ENCODE results near the gene OTUD1. TPM values are rescaled to one million over a fixed set of nuclear protein-coding genes. Genes with fewer than 3 reads are reported as not detected.
"Not testable (repeated sequence)": the region's sequence is repeated elsewhere in the genome, so short reads cannot be mapped to it uniquely, and the experiment has no call there.

OTUD1 gene
- polyA plus RNA-seq: 10 to 100 TPM in 1 of 4 donors, 1 to 10 TPM in 3; 4.5 to 15.5 (median 5.4) TPM
- long read RNA-seq, donor 1, transcript OTUD1-201 (1 exons, 2,933 nt): major isoform, 71 of 71 reads
- long read RNA-seq, donor 1, partial matches to known transcripts: 0 of 71 reads
- long read RNA-seq, donor 1, other reads (novel, unspliced or antisense): 0 of 71 reads
- long read RNA-seq, donor 2, transcript OTUD1-201 (1 exons, 2,933 nt): major isoform, 15 of 15 reads
- long read RNA-seq, donor 2, partial matches to known transcripts: 0 of 15 reads
- long read RNA-seq, donor 2, other reads (novel, unspliced or antisense): 0 of 15 reads
- long read RNA-seq, donor 3, transcript OTUD1-201 (1 exons, 2,933 nt): major isoform, 30 of 30 reads
- long read RNA-seq, donor 3, partial matches to known transcripts: 0 of 30 reads
- long read RNA-seq, donor 3, other reads (novel, unspliced or antisense): 0 of 30 reads
- long read RNA-seq, donor 4, partial matches to known transcripts: 0 of 3 reads
- long read RNA-seq, donor 4, other reads (novel, unspliced or antisense): 0 of 3 reads
- long read RNA-seq, donor 5, transcript OTUD1-201 (1 exons, 2,933 nt): major isoform, 5 of 5 reads
- long read RNA-seq, donor 5, partial matches to known transcripts: 0 of 5 reads
- long read RNA-seq, donor 5, other reads (novel, unspliced or antisense): 0 of 5 reads
- long read RNA-seq, donor 6, transcript OTUD1-201 (1 exons, 2,933 nt): major isoform, 42 of 42 reads
- long read RNA-seq, donor 6, partial matches to known transcripts: 0 of 42 reads
- long read RNA-seq, donor 6, other reads (novel, unspliced or antisense): 0 of 42 reads
- long read RNA-seq, donor 7: 0 reads
- long read RNA-seq, donor 8, transcript OTUD1-201 (1 exons, 2,933 nt): major isoform, 7 of 7 reads
- long read RNA-seq, donor 8, partial matches to known transcripts: 0 of 7 reads
- long read RNA-seq, donor 8, other reads (novel, unspliced or antisense): 0 of 7 reads
- long read RNA-seq, donor 9, transcript OTUD1-201 (1 exons, 2,933 nt): major isoform, 8 of 8 reads
- long read RNA-seq, donor 9, partial matches to known transcripts: 0 of 8 reads
- long read RNA-seq, donor 9, other reads (novel, unspliced or antisense): 0 of 8 reads
- long read RNA-seq, donor 10, transcript OTUD1-201 (1 exons, 2,933 nt): major isoform, 41 of 41 reads
- long read RNA-seq, donor 10, partial matches to known transcripts: 0 of 41 reads
- long read RNA-seq, donor 10, other reads (novel, unspliced or antisense): 0 of 41 reads

GRCh38 chr10:23438547-23439451 lies at the start of gene OTUD1:
Gene OTUD1, plus strand, starts transcription at chr10:23439075. Its CDS starts 383 bp downstream, at chr10:23439458.
- peaks cover 0 to 4% (median 2%) of the 10 kb centered on the region in 3 donors for H3K36me3 ChIP-seq (ENCODE audit: control insufficient read depth in 3 of 3, insufficient read depth in 2 of 3, low read depth in 1 of 3, low read length in 3 of 3)
- H3K4me1 ChIP-seq (ENCODE audit: control insufficient read depth in 3 of 3, insufficient read depth in 2 of 3, low read depth in 1 of 3, low read length in 2 of 3): peaks cover 0 to 11% (median 4%) of the 10 kb centered on the region in 3 donors
- DNase-seq: peak; percentile 93 to 98
- FAIRE-seq: no peak
- no peaks in the 10 kb centered on the region for H3K27me3 ChIP-seq (ENCODE audit: control insufficient read depth in 3 of 3, insufficient read depth in 3 of 3, low read length in 3 of 3)
- peak within 1 kb of the TSS; percentile 57 to 96 (median 88) for H3K4me3 ChIP-seq (ENCODE audit: low read depth in 1 of 3, low read length in 3 of 3)
- H3K27ac ChIP-seq (ENCODE audit: low read depth in 1 of 3, low read length in 2 of 3): peak within 1 kb of the TSS; percentile 84 to 97 (median 93)
- H3K9me3 ChIP-seq (ENCODE audit: control insufficient read depth in 2 of 2, insufficient read depth in 1 of 2, low read depth in 1 of 2, low read length in 1 of 2): no peaks in the 10 kb centered on the region
- WGBS, 3 donors: 1% methylated on average over 47 to 115 of the region's 115 CpGs

- not testable (repeated sequence) for H3K27me3 ChIP-seq (ENCODE audit: control insufficient read depth in 3 of 3, insufficient read depth in 3 of 3, low read length in 3 of 3); FAIRE-seq; H3K4me3 ChIP-seq (ENCODE audit: low read depth in 1 of 3, low read length in 3 of 3); H3K4me1 ChIP-seq (ENCODE audit: control insufficient read depth in 3 of 3, insufficient read depth in 2 of 3, low read depth in 1 of 3, low read length in 2 of 3); H3K9me3 ChIP-seq (ENCODE audit: control insufficient read depth in 2 of 2, insufficient read depth in 1 of 2, low read depth in 1 of 2, low read length in 1 of 2); DNase-seq; H3K36me3 ChIP-seq (ENCODE audit: control insufficient read depth in 3 of 3, insufficient read depth in 2 of 3, low read depth in 1 of 3, low read length in 3 of 3); H3K27ac ChIP-seq (ENCODE audit: low read depth in 1 of 3, low read length in 2 of 3)
- WGBS, 3 donors: 60 to 79% (median 66%) methylated on average over 10 of the region's 10 CpGs
Observed at GRCh38 chr10:23390408-23390807, 48.5 kb upstream of the OTUD1 start.

- Histone ChIP-seq H3K27me3 (ENCODE audit: control insufficient read depth in 3 of 3, insufficient read depth in 3 of 3, low read length in 3 of 3) (no peaks in the 10 kb centered on the region), H3K9me3 (ENCODE audit: control insufficient read depth in 2 of 2, insufficient read depth in 1 of 2, low read depth in 1 of 2, low read length in 1 of 2) (peaks cover 0 to 2% of the 10 kb centered on the region in 2 donors), H3K4me3 (ENCODE audit: low read depth in 1 of 3, low read length in 3 of 3) (no peak overlapping the region), H3K36me3 (ENCODE audit: control insufficient read depth in 3 of 3, insufficient read depth in 2 of 3, low read depth in 1 of 3, low read length in 3 of 3) (no peaks in the 10 kb centered on the region), H3K27ac (ENCODE audit: low read depth in 1 of 3, low read length in 2 of 3) (no peak overlapping the region), H3K4me1 (ENCODE audit: control insufficient read depth in 3 of 3, insufficient read depth in 2 of 3, low read depth in 1 of 3, low read length in 2 of 3) (no peaks in the 10 kb centered on the region)
- no peak for DNase-seq
- WGBS, 3 donors: 87 to 92% (median 89%) methylated on average over 4 of the region's 4 CpGs
- no peak for FAIRE-seq
Observed at GRCh38 chr10:23390809-23391208, 48.1 kb upstream of the OTUD1 start.

- no peak overlapping the region for H3K4me3 ChIP-seq (ENCODE audit: low read depth in 1 of 3, low read length in 3 of 3)
- H3K27ac ChIP-seq (ENCODE audit: low read depth in 1 of 3, low read length in 2 of 3): no peak overlapping the region
- FAIRE-seq (no peak), DNase-seq (no peak)
- peaks cover 0 to 2% of the 10 kb centered on the region in 2 donors for H3K9me3 ChIP-seq (ENCODE audit: control insufficient read depth in 2 of 2, insufficient read depth in 1 of 2, low read depth in 1 of 2, low read length in 1 of 2)
- 55 to 84% (median 82%) methylated on average over 2 of the region's 2 CpGs for WGBS, 3 donors
- H3K36me3 ChIP-seq (ENCODE audit: control insufficient read depth in 3 of 3, insufficient read depth in 2 of 3, low read depth in 1 of 3, low read length in 3 of 3): no peaks in the 10 kb centered on the region
- H3K4me1 ChIP-seq (ENCODE audit: control insufficient read depth in 3 of 3, insufficient read depth in 2 of 3, low read depth in 1 of 3, low read length in 2 of 3): no peaks in the 10 kb centered on the region
- H3K27me3 ChIP-seq (ENCODE audit: control insufficient read depth in 3 of 3, insufficient read depth in 3 of 3, low read length in 3 of 3): no peaks in the 10 kb centered on the region
Observed at GRCh38 chr10:23391821-23392220, 47.1 kb upstream of the OTUD1 start.

GRCh38 chr10:23395017-23395416 lies 43.9 kb upstream of the OTUD1 start:
- WGBS, 3 donors: 88 to 93% (median 92%) methylated on average over 5 of the region's 5 CpGs
- Histone ChIP-seq H3K27me3 (ENCODE audit: control insufficient read depth in 3 of 3, insufficient read depth in 3 of 3, low read length in 3 of 3) (no peaks in the 10 kb centered on the region), H3K4me1 (ENCODE audit: control insufficient read depth in 3 of 3, insufficient read depth in 2 of 3, low read depth in 1 of 3, low read length in 2 of 3) (peaks cover 0 to 2% (median 0%) of the 10 kb centered on the region in 3 donors), H3K9me3 (ENCODE audit: control insufficient read depth in 2 of 2, insufficient read depth in 1 of 2, low read depth in 1 of 2, low read length in 1 of 2) (peaks cover 0 to 2% of the 10 kb centered on the region in 2 donors), H3K27ac (ENCODE audit: low read depth in 1 of 3, low read length in 2 of 3) (no peak overlapping the region), H3K4me3 (ENCODE audit: low read depth in 1 of 3, low read length in 3 of 3) (no peak overlapping the region), H3K36me3 (ENCODE audit: control insufficient read depth in 3 of 3, insufficient read depth in 2 of 3, low read depth in 1 of 3, low read length in 3 of 3) (no peaks in the 10 kb centered on the region)
- DNase-seq: no peak
- FAIRE-seq: no peak

- Histone ChIP-seq H3K27me3 (ENCODE audit: control insufficient read depth in 3 of 3, insufficient read depth in 3 of 3, low read length in 3 of 3) (no peaks in the 10 kb centered on the region), H3K4me1 (ENCODE audit: control insufficient read depth in 3 of 3, insufficient read depth in 2 of 3, low read depth in 1 of 3, low read length in 2 of 3) (peaks cover 0 to 2% (median 0%) of the 10 kb centered on the region in 3 donors), H3K36me3 (ENCODE audit: control insufficient read depth in 3 of 3, insufficient read depth in 2 of 3, low read depth in 1 of 3, low read length in 3 of 3) (no peaks in the 10 kb centered on the region), H3K9me3 (ENCODE audit: control insufficient read depth in 2 of 2, insufficient read depth in 1 of 2, low read depth in 1 of 2, low read length in 1 of 2) (no peaks in the 10 kb centered on the region), H3K4me3 (ENCODE audit: low read depth in 1 of 3, low read length in 3 of 3) (no peak overlapping the region), H3K27ac (ENCODE audit: low read depth in 1 of 3, low read length in 2 of 3) (no peak overlapping the region)
- DNase-seq: no peak
- WGBS, 3 donors: 81 to 96% (median 90%) methylated on average over 2 of the region's 2 CpGs
- FAIRE-seq: no peak
Observed at GRCh38 chr10:23396695-23397094, 42.2 kb upstream of the OTUD1 start.

- 58 to 76% (median 67%) methylated on average over 7 of the region's 7 CpGs for WGBS, 3 donors
- DNase-seq (peak in 1 of 2 donors; percentile 23), FAIRE-seq (no peak)
- Histone ChIP-seq H3K4me1 (ENCODE audit: control insufficient read depth in 3 of 3, insufficient read depth in 2 of 3, low read depth in 1 of 3, low read length in 2 of 3) (peaks cover 0 to 2% (median 0%) of the 10 kb centered on the region in 3 donors), H3K9me3 (ENCODE audit: control insufficient read depth in 2 of 2, insufficient read depth in 1 of 2, low read depth in 1 of 2, low read length in 1 of 2) (no peaks in the 10 kb centered on the region), H3K27ac (ENCODE audit: low read depth in 1 of 3, low read length in 2 of 3) (no peak overlapping the region), H3K27me3 (ENCODE audit: control insufficient read depth in 3 of 3, insufficient read depth in 3 of 3, low read length in 3 of 3) (no peaks in the 10 kb centered on the region), H3K4me3 (ENCODE audit: low read depth in 1 of 3, low read length in 3 of 3) (no peak overlapping the region), H3K36me3 (ENCODE audit: control insufficient read depth in 3 of 3, insufficient read depth in 2 of 3, low read depth in 1 of 3, low read length in 3 of 3) (no peaks in the 10 kb centered on the region)
Observed at GRCh38 chr10:23399701-23400144, 39.2 kb upstream of the OTUD1 start.
